CD4-positive, alpha-beta memory T cell (primary cell): ENCODE results near the gene RTL10. TPM values are rescaled to one million over a fixed set of nuclear protein-coding genes. Genes with fewer than 3 reads are reported as not detected.
"Not testable (repeated sequence)": the region's sequence is repeated elsewhere in the genome, so short reads cannot be mapped to it uniquely, and the experiment has no call there.

Source experiments
- CTCF ChIA-PET: fragments of 350-600 bp; sonication (Branson Sonifier 250); formaldehyde crosslinking; loops from one replicate; lab custom pipeline; 2021; ENCODE audit warnings: inconsistent platforms; ENCODE audit not compliant: partially characterized antibody; lab: Charles Lee
- POLR2A ChIA-PET: fragments of 350-600 bp; sonication (Branson Sonifier 250); formaldehyde crosslinking; loops from one replicate; lab custom pipeline; 2021; ENCODE audit not compliant: partially characterized antibody; lab: Charles Lee
- DNase-seq, 5 donors: peaks; one replicate each; pipeline versions ENCODE4 v3.0.0 to v3.0.0-alpha.2; 2020 to 2022; ENCODE audit warnings: mixed read lengths in 1 of 5
- H3K27ac ChIP-seq: one replicate; pipeline ENCODE4 v1.7.0; 2013; ENCODE audit warnings: low read depth, low read length
- H3K27me3 ChIP-seq: 2 replicates; pipeline ENCODE4 v1.7.0; 2013; ENCODE audit warnings: mild to moderate bottlenecking, low read length, moderate library complexity; ENCODE audit not compliant: insufficient read depth
- H3K36me3 ChIP-seq: 2 replicates; pipeline ENCODE4 v1.7.0; 2013; ENCODE audit warnings: mild to moderate bottlenecking, low read length, moderate library complexity; ENCODE audit not compliant: insufficient read depth
- H3K4me1 ChIP-seq: 2 replicates; pipeline ENCODE4 v1.7.0; 2013; ENCODE audit warnings: mild to moderate bottlenecking, low read length, moderate library complexity; ENCODE audit not compliant: insufficient read depth
- H3K4me3 ChIP-seq, 2 donors: one replicate each; pipeline ENCODE4 v1.7.0; 2013; ENCODE audit warnings: low read length in 2 of 2, mild to moderate bottlenecking in 1 of 2
- H3K9me3 ChIP-seq, 2 donors: one replicate each; pipeline ENCODE4 v1.7.0; 2013; ENCODE audit warnings: low read length in 2 of 2, control low read depth in 1 of 2; ENCODE audit not compliant: control insufficient read depth in 1 of 2
- H3K27ac Mint-ChIP-seq, 7 donors: one replicate each; pipeline ENCODE4 v1.8.0; 2020 to 2021; ENCODE audit warnings: mixed read lengths in 7 of 7, mild to moderate bottlenecking in 6 of 7, inconsistent platforms in 3 of 7, moderate library complexity in 3 of 7
- H3K27me3 Mint-ChIP-seq, 2 donors: one replicate each; pipeline ENCODE4 v1.8.0; 2020 to 2021; ENCODE audit warnings: mixed read lengths in 2 of 2
- H3K36me3 Mint-ChIP-seq, 2 donors: one replicate each; pipeline ENCODE4 v1.8.0; 2020 to 2021; ENCODE audit warnings: mixed read lengths in 2 of 2, inconsistent platforms in 1 of 2, mild to moderate bottlenecking in 1 of 2
- H3K4me1 Mint-ChIP-seq, 4 donors: one replicate each; pipeline ENCODE4 v1.8.0; 2020 to 2021; ENCODE audit warnings: mixed read lengths in 4 of 4, mild to moderate bottlenecking in 1 of 4
- H3K4me3 Mint-ChIP-seq, 8 donors: one replicate each; pipeline ENCODE4 v1.8.0; 2020 to 2021; ENCODE audit warnings: mixed read lengths in 8 of 8, mild to moderate bottlenecking in 7 of 8, moderate library complexity in 6 of 8, inconsistent platforms in 3 of 8
- H3K9me3 Mint-ChIP-seq, 8 donors: one replicate each; pipeline ENCODE4 v1.8.0; 2020 to 2021; ENCODE audit warnings: mixed read lengths in 8 of 8, mild to moderate bottlenecking in 5 of 8, inconsistent platforms in 3 of 8, moderate library complexity in 1 of 8
- intact Hi-C: fragments of 100-400 bp; cut with micrococcal nuclease; formaldehyde crosslinking; loops from one replicate; pipeline ENCODE4 v1.15.1; 2023
- polyA plus RNA-seq, 2 donors: library from polyadenylated mRNA; unstranded; fragments of 300-500 nt; fragmentation: Illumina TruSeq; gene quantifications; one replicate each; pipeline ENCODE4 v1.2.3, GENCODE V29; 2021
- total RNA-seq, 2 experiments: library from RNA; stranded (reverse); gene quantifications; one replicate each; pipeline ENCODE4 v1.2.3, GENCODE V29; 2021

RTL10 gene
- total and polyA plus RNA-seq, 4 experiments from 2014 or later, result 4.3 to 27.6 (median 20.0) TPM

DNA sequence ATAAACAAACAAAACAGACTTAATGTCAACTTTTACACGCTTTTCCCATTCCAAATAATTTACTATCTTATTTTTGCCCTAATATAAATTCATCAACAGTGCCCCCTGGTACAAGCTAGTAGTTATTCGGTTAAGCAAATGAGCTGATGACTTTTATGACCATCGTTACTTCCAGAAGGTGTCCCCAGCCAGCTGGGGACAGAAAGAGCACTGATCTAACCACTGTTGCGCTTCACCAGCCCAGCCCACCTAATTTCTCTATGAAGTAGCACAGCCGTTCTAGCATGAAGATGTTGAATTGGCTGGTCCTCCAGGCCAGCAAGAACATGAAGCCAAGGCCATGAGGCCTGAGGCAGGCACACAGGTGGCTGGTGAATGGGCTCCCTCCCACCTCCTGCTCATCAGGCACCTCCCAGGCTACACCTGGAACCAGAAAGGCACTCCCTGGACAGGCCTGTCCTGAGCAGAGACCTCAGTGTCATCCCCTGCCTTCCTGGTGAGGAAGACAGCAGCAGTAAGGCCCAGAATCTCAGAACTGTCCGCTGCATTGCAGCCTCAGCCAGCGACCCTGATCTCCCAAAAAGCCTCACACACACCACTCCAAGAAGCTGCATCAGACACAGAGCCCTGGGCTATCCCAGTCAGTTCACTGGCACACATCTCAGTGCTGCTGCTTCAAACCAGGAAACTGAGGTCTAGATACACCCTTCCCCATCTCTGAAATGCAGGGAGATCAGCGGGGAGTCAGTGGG lies 12.9 kb downstream of the RTL10 start:
- CTCF ChIA-PET, result interaction anchor here (1.0 kb wide), 1 partner anchor 40 kb away, joined by 4 read pairs; no protein-coding TSS in a partner anchor

DNA sequence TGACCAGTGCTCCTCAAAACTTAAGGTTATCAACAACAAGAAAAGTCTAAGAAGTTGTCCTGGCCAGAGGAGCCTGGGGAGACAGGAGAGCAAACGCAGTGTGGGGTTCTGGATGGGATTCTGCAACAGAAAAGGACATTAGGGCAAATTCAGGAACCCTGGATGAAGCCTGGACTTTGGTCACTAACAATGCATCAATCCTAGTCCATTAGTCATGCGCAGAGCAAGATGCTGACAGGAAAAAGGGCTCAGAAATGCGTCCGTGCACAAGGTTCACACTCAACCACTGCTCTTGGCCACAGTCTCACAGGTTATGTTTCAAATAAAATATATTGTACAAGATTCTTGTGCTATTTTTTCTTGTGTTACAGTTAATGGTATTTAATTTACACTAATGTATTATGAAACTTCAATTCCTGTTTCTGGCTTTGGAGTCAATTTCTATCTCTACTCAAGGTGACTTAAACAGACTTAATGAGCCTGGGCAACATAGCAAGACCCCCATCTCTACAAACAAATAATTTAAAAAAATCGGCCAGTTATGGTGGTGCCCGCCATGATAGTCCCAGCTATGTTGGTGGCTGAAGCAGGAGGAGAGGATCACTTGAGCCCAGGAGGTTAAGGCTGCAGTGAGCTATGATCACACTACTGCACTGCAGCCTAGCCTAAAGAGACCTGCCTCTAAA lies 13.6 kb downstream of the RTL10 start:
- Histone ChIP-seq H3K27me3 (no peaks in the 10 kb centered on the region), H3K9me3 (no peaks in the 10 kb centered on the region), H3K4me1 (peaks cover 15% of the 10 kb centered on the region), H3K27ac (no peak overlapping the region), H3K4me3 (no peak overlapping the region), H3K36me3 (no peaks in the 10 kb centered on the region)
- Mint-ChIP-seq H3K27me3 (no peaks in the 10 kb centered on the region), H3K4me3 (no peak overlapping the region), H3K9me3 (no peaks in the 10 kb centered on the region), H3K4me1 (peaks cover 20 to 27% (median 25%) of the 10 kb centered on the region in 4 donors), H3K27ac (peak overlapping the region in 3 of 7 donors; percentile 35 to 52 (median 50)), H3K36me3 (no peaks in the 10 kb centered on the region)
- intact Hi-C loops, result no loop called here
- POLR2A ChIA-PET, result no interaction called here
- CTCF ChIA-PET, result interaction anchor here (1.0 kb wide), 1 partner anchor 41 kb away, joined by 4 read pairs; no protein-coding TSS in a partner anchor
- no peak for DNase-seq

More for the DNA sequence above, 12.9 kb downstream of the RTL10 start:
- intact Hi-C loops, result no loop called here
- POLR2A ChIA-PET, result no interaction called here
- no peaks in the 10 kb centered on the region for H3K27me3 Mint-ChIP-seq
- Histone ChIP-seq H3K9me3 (no peaks in the 10 kb centered on the region), H3K4me1 (peaks cover 15% of the 10 kb centered on the region), H3K27ac (no peak overlapping the region), H3K4me3 (no peak overlapping the region), H3K27me3 (no peaks in the 10 kb centered on the region), H3K36me3 (no peaks in the 10 kb centered on the region)
- peak overlapping the region in 4 of 7 donors; percentile 17 to 51 (median 32) for H3K27ac Mint-ChIP-seq
- H3K4me3 Mint-ChIP-seq, result no peak overlapping the region
- DNase-seq, result no peak
- H3K36me3 Mint-ChIP-seq, result no peaks in the 10 kb centered on the region
- H3K4me1 Mint-ChIP-seq, result peaks cover 18 to 27% (median 23%) of the 10 kb centered on the region in 4 donors
- H3K9me3 Mint-ChIP-seq, result no peaks in the 10 kb centered on the region

DNA sequence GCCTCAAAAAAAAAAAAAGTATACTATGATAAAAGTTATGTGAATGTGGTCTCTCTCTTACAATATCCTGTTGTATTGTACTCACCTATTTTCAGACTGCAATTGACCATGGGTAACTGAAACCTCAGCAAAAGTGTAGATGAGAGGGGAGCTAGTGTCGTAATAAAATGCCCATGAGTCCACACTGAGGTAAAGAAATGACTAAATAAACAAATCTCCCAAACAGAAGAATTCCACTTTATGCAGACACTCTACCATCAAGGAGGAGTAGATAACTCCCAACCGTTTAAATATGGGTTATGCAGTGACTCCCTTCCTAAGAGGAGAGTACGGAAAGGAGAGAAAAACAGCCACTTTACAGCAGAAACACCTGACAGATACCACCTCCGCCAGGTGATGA lies 14.6 kb downstream of the RTL10 start:
- CTCF ChIA-PET, result no interaction called here
- H3K4me3 ChIP-seq, result no peak overlapping the region
- no peaks in the 10 kb centered on the region for H3K9me3 ChIP-seq
- H3K36me3 Mint-ChIP-seq, result no peaks in the 10 kb centered on the region
- H3K4me1 ChIP-seq, result peaks cover 11% of the 10 kb centered on the region
- H3K4me1 Mint-ChIP-seq, result peaks cover 20 to 23% (median 21%) of the 10 kb centered on the region in 4 donors
- no peak for DNase-seq
- POLR2A ChIA-PET, result no interaction called here
- intact Hi-C loops, result no loop called here
- H3K27me3 ChIP-seq, result no peaks in the 10 kb centered on the region
- H3K27me3 Mint-ChIP-seq, result no peaks in the 10 kb centered on the region
- H3K27ac ChIP-seq, result no peak overlapping the region
- H3K9me3 Mint-ChIP-seq, result no peaks in the 10 kb centered on the region
- H3K27ac Mint-ChIP-seq, result no peak overlapping the region
- H3K4me3 Mint-ChIP-seq, result no peak overlapping the region
- no peaks in the 10 kb centered on the region for H3K36me3 ChIP-seq

DNA sequence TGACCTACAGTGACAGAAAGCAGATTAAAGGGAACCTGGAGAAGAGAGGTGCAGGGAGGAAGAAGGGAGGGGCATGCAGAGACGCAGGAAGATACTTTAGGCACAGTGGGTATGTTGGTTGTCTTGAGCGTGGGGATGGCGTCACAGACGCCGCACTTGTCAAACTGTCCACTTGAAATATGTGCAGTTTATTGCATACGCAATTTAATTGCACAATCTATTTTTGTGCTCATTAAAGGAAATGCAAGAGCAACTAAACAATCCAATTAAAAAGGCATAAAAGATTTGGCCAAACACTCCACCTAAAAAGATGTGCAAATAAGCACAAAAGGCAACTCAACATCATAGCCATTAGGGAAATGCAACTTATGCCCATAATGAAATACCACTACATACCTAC lies 16.8 kb downstream of the RTL10 start:
- ChIA-PET POLR2A (no interaction called here), CTCF (no interaction called here)
- Histone ChIP-seq H3K4me3 (no peak overlapping the region), H3K4me1 (no peaks in the 10 kb centered on the region), H3K27me3 (no peaks in the 10 kb centered on the region), H3K9me3 (no peaks in the 10 kb centered on the region), H3K27ac (no peak overlapping the region), H3K36me3 (no peaks in the 10 kb centered on the region)
- H3K27me3 Mint-ChIP-seq, result no peaks in the 10 kb centered on the region
- H3K9me3 Mint-ChIP-seq, result no peaks in the 10 kb centered on the region
- no peak overlapping the region for H3K4me3 Mint-ChIP-seq
- H3K27ac Mint-ChIP-seq, result no peak overlapping the region
- DNase-seq, result no peak
- intact Hi-C loops, result no loop called here
- H3K36me3 Mint-ChIP-seq, result no peaks in the 10 kb centered on the region
- H3K4me1 Mint-ChIP-seq, result peaks cover 8 to 19% (median 15%) of the 10 kb centered on the region in 4 donors

DNA sequence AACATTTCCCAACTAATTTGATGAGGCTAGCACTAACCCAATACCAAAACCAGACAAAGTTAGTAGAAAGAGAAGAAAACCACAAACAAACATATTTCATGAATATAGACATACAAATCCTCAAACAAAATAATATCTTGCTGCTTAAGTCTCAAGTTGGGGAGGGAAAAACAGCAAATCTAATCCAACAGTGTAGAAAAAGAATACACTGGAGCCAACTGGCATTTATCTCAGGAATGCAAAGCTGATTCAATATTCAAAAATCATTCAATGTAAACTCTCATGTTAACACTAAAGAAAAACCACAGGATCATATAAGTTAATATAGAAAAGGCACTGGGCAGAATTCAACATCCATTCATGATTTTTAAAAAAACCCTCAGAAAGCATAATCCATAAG lies 18.2 kb downstream of the RTL10 start:
- no peak overlapping the region for H3K4me3 ChIP-seq
- H3K9me3 ChIP-seq, result no peaks in the 10 kb centered on the region
- Mint-ChIP-seq H3K27ac (peak overlapping the region in 2 of 7 donors; percentile 25 to 33), H3K9me3 (no peaks in the 10 kb centered on the region), H3K27me3 (no peaks in the 10 kb centered on the region), H3K4me3 (no peak overlapping the region), H3K36me3 (no peaks in the 10 kb centered on the region), H3K4me1 (peaks cover 4 to 17% (median 15%) of the 10 kb centered on the region in 4 donors)
- H3K4me1 ChIP-seq, result no peaks in the 10 kb centered on the region
- intact Hi-C loops, result no loop called here
- H3K36me3 ChIP-seq, result no peaks in the 10 kb centered on the region
- ChIA-PET CTCF (interaction anchor here (1.1 kb wide), 1 partner anchor 80 kb away, joined by 3 read pairs; no protein-coding TSS in a partner anchor), POLR2A (no interaction called here)
- DNase-seq, result no peak
- no peaks in the 10 kb centered on the region for H3K27me3 ChIP-seq
- H3K27ac ChIP-seq, result no peak overlapping the region

DNA sequence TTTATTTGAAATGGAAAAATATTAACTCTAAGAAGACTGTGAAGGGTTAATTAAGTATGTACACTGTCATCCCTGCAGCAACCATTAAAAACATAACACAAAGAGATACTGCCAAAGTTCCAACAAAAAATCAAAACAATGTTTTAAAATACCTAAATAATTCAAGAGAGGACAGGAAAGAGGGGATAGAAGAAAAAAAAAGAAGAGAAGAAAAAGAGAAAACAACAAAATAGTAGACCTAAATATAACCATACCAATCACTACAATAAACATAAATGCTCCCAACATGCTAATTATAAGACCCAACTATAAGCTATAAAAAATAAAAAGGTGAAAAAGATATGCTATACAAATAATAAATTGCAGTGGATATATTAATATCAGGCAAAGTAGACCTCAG lies 20.1 kb downstream of the RTL10 start:
- no peaks in the 10 kb centered on the region for H3K9me3 Mint-ChIP-seq
- peaks cover 0 to 3% of the 10 kb centered on the region in 2 donors for H3K36me3 Mint-ChIP-seq
- POLR2A ChIA-PET, result no interaction called here
- no peaks in the 10 kb centered on the region for H3K9me3 ChIP-seq
- H3K27me3 ChIP-seq, result no peaks in the 10 kb centered on the region
- H3K4me3 Mint-ChIP-seq, result no peak overlapping the region
- DNase-seq, result no peak
- H3K27ac Mint-ChIP-seq, result no peak overlapping the region
- CTCF ChIA-PET, result no interaction called here
- H3K4me1 ChIP-seq, result no peaks in the 10 kb centered on the region
- no peaks in the 10 kb centered on the region for H3K36me3 ChIP-seq
- peaks cover 4 to 15% (median 15%) of the 10 kb centered on the region in 4 donors for H3K4me1 Mint-ChIP-seq
- H3K27me3 Mint-ChIP-seq, result no peaks in the 10 kb centered on the region
- no peak overlapping the region for H3K27ac ChIP-seq
- intact Hi-C loops, result no loop called here
- H3K4me3 ChIP-seq, result no peak overlapping the region

DNA sequence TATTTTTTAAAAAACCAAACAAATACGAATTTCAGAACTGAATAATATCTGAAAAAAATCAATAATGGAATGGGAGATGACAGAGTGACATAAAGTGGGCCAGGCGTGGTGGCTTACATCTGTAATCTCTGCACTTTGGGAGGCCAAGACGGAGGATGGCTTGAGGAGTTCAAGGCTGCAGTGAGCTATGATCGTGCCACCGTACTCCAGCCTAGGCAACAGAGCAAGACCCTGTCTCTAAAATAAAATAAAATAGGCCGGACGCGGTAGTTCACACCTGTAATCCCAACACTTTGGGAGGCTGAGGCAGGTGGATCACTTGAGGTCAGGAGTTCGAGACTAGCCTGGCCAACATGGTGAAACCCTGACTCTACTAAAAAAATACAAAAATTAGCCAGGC lies 21.3 kb downstream of the RTL10 start:
- POLR2A ChIA-PET, result interaction anchor here (1.4 kb wide), 1 partner anchor 22 kb away, joined by 5 read pairs; the partner anchor contains the start of genes GNB1L and RTL10
- H3K9me3 ChIP-seq, H3K9me3 Mint-ChIP-seq, H3K36me3 ChIP-seq, intact Hi-C loops, DNase-seq, H3K4me3 Mint-ChIP-seq, H3K27me3 Mint-ChIP-seq, H3K36me3 Mint-ChIP-seq, H3K27ac Mint-ChIP-seq, H3K4me1 ChIP-seq, H3K4me3 ChIP-seq, H3K27me3 ChIP-seq, H3K27ac ChIP-seq, CTCF ChIA-PET: not testable (repeated sequence)
- H3K4me1 Mint-ChIP-seq, result peaks cover 4 to 15% (median 13%) of the 10 kb centered on the region in 4 donors
